GM23338 (cell line): ENCODE data around the gene KRTAP5-2. TPM values are rescaled to one million over a fixed set of nuclear protein-coding genes. Genes with fewer than 3 reads are reported as not detected.

Source experiments
- ATAC-seq: fragments of 200-7000 bp; cut with Tn5 transposase; 3 replicates; pipeline ENCODE4 v1.9.1; 2020
- DNase-seq: peaks from one replicate; pipeline ENCODE4 v3.0.0-alpha.2; 2015; ENCODE audit warnings: low spot score
- H2AFZ ChIP-seq: fragments of 200-600 bp; sonication (generic); 2 replicates; pipeline ENCODE4 v1.8.0; 2016; ENCODE audit warnings: antibody characterized with exemption, mild to moderate bottlenecking, moderate library complexity
- H3F3A ChIP-seq: fragments of 200-600 bp; sonication (generic); replicated peaks from 2 replicates; pipeline ENCODE4 v1.8.0; 2017; ENCODE audit warnings: antibody characterized with exemption, mixed run types, low read depth
- H3K27ac ChIP-seq: fragments of 200-600 bp; sonication (generic); 2 replicates; pipeline ENCODE4 v1.6.1; 2016; ENCODE audit warnings: low read depth
- H3K27me3 ChIP-seq: fragments of 200-600 bp; sonication (generic); 2 replicates; pipeline ENCODE4 v1.8.0; 2016; ENCODE audit warnings: mild to moderate bottlenecking, mixed run types, moderate library complexity; ENCODE audit not compliant: insufficient read depth
- H3K36me3 ChIP-seq: fragments of 200-600 bp; sonication (generic); 2 replicates; pipeline ENCODE4 v1.8.0; 2016; ENCODE audit warnings: mild to moderate bottlenecking; ENCODE audit not compliant: insufficient read depth
- H3K4me1 ChIP-seq: fragments of 200-600 bp; sonication (generic); 2 replicates; pipeline ENCODE4 v1.8.0; 2016; ENCODE audit warnings: mild to moderate bottlenecking, moderate library complexity; ENCODE audit not compliant: insufficient read depth
- H3K4me2 ChIP-seq: fragments of 200-600 bp; sonication (generic); 2 replicates; pipeline ENCODE4 v1.7.1; 2017; ENCODE audit warnings: mixed run types
- H3K4me3 ChIP-seq: fragments of 200-600 bp; sonication (generic); 2 replicates; pipeline ENCODE4 v1.6.1; 2016; ENCODE audit warnings: mixed run types
- H3K79me2 ChIP-seq: fragments of 200-600 bp; sonication (generic); replicated peaks from 2 replicates; pipeline ENCODE4 v1.8.0; 2017; ENCODE audit warnings: mild to moderate bottlenecking; ENCODE audit not compliant: insufficient read depth
- H3K9me2 ChIP-seq: fragments of 200-600 bp; sonication (generic); 2 replicates; pipeline ENCODE4 v1.8.0; 2017; ENCODE audit not compliant: insufficient read depth
- H4K20me1 ChIP-seq: fragments of 200-600 bp; sonication (generic); replicated peaks from 2 replicates; pipeline ENCODE4 v1.8.0; 2017; ENCODE audit warnings: mild to moderate bottlenecking; ENCODE audit not compliant: insufficient read depth
- H3K27ac Mint-ChIP-seq: 2 replicates; pipeline ENCODE4 v1.8.0; 2020; ENCODE audit warnings: inconsistent platforms, mild to moderate bottlenecking, moderate library complexity, mixed read lengths
- H3K27me3 Mint-ChIP-seq: 3 replicates; pipeline ENCODE4 v1.8.0; 2022; ENCODE audit warnings: low read depth, mild to moderate bottlenecking, moderate library complexity, mixed read lengths, inconsistent platforms; ENCODE audit not compliant: insufficient read depth, poor library complexity
- H3K36me3 Mint-ChIP-seq: 3 replicates; pipeline ENCODE4 v1.8.0; 2021; ENCODE audit warnings: low read depth, mild to moderate bottlenecking, inconsistent platforms, moderate library complexity, mixed read lengths
- H3K4me1 Mint-ChIP-seq: 3 replicates; pipeline ENCODE4 v1.8.0; 2020; ENCODE audit warnings: mild to moderate bottlenecking, inconsistent platforms, mixed read lengths
- H3K4me3 Mint-ChIP-seq: 3 replicates; pipeline ENCODE4 v1.8.0; 2021; ENCODE audit warnings: moderate library complexity, mild to moderate bottlenecking, inconsistent platforms, mixed read lengths
- H3K9me3 Mint-ChIP-seq: 3 replicates; pipeline ENCODE4 v1.8.0; 2020; ENCODE audit warnings: moderate library complexity, mild to moderate bottlenecking, inconsistent platforms, mixed read lengths
- CTCF ChIP-seq, 2 experiments: fragments of 200-600 bp in 1 of 2; sonication (generic) in 1 of 2; conservative IDR thresholded peaks; 2 replicates each; pipeline versions ENCODE4 v1.5.1 to v1.6.1; 2016 to 2017; ENCODE audit warnings: antibody characterized with exemption in 2 of 2, low read depth in 2 of 2, mild to moderate bottlenecking in 2 of 2, moderate library complexity in 1 of 2
- ETS1 ChIP-seq: IDR thresholded peaks from 2 replicates; pipeline ENCODE4 v1.6.1; 2016; ENCODE audit warnings: antibody characterized with exemption
- EZH2 ChIP-seq: fragments of 200-600 bp; sonication (generic); IDR thresholded peaks from one replicate; pipeline ENCODE4 v1.8.0; 2017; ENCODE audit warnings: antibody characterized with exemption, mild to moderate bottlenecking, low read depth; ENCODE audit not compliant: unreplicated experiment
- EZH2phosphoT487 ChIP-seq: fragments of 200-600 bp; sonication (generic); IDR thresholded peaks from one replicate; pipeline ENCODE4 v1.8.1; 2018; ENCODE audit warnings: antibody characterized with exemption; ENCODE audit not compliant: unreplicated experiment
- JUNB ChIP-seq: IDR thresholded peaks from one replicate; pipeline ENCODE4 v1.6.1; 2016; ENCODE audit warnings: antibody characterized with exemption; ENCODE audit not compliant: unreplicated experiment
- POLR2AphosphoS5 ChIP-seq: IDR thresholded peaks from 2 replicates; pipeline ENCODE4 v1.6.1; 2016; ENCODE audit warnings: antibody characterized with exemption, low read depth
- STAT1 ChIP-seq: IDR thresholded peaks from one replicate; pipeline ENCODE4 v1.6.1; 2016; ENCODE audit warnings: antibody characterized with exemption; ENCODE audit not compliant: unreplicated experiment
- ZNF114 ChIP-seq: fragments of 250-450 bp; sonication (Bioruptor Pico); IDR thresholded peaks from 2 replicates; pipeline ENCODE4 v1.5.0; 2020; ENCODE audit warnings: mild to moderate bottlenecking, moderate library complexity
- ZNF462 ChIP-seq: fragments of 250-450 bp; sonication (Bioruptor Pico); IDR thresholded peaks from 2 replicates; pipeline ENCODE4 v1.5.0; 2020; ENCODE audit warnings: mild to moderate bottlenecking, moderate library complexity
- polyA plus RNA-seq: library from polyadenylated mRNA; unstranded; fragments of >200 nt; fragmentation: Nextera tagmentation; extraction: Ambion mirVana; gene quantifications from 2 replicates; pipeline ENCODE4 v1.2.1, GENCODE V29; 2016
- total RNA-seq: library from RNA; depleted of rRNA; stranded (reverse); fragments of >200 nt; shearing (Covaris generic); gene quantifications from 2 replicates; pipeline ENCODE4 v1.2.3, GENCODE V29; 2014

KRTAP5-2 gene
- total and polyA plus RNA-seq, 2 experiments from 2014 or later, result not detected

GRCh38 chr11:1604711-1605110 is 6.6 kb upstream of the KRTAP5-2 start:
- H3K4me1 ChIP-seq, result no peaks in the 10 kb centered on the region
- H3K9me2 ChIP-seq, result no peaks in the 10 kb centered on the region
- no peak overlapping the region for H3K4me2 ChIP-seq
- TF ChIP-seq JUNB (no peak), ZNF114 (CRISPR knock-in tag) (no peak)
- ATAC-seq (no peak), DNase-seq (no peak)
- H3K27ac Mint-ChIP-seq, result no peak overlapping the region
- H3K4me3 ChIP-seq, result no peak overlapping the region
- peaks cover 9% of the 10 kb centered on the region for H3K27me3 Mint-ChIP-seq
- H3K27ac ChIP-seq, result no peak overlapping the region
- no peaks in the 10 kb centered on the region for H3K36me3 ChIP-seq
- no peak overlapping the region for H2AFZ ChIP-seq
- H4K20me1 ChIP-seq, result no peaks in the 10 kb centered on the region
- no peaks in the 10 kb centered on the region for H3K27me3 ChIP-seq
- H3K79me2 ChIP-seq, result no peaks in the 10 kb centered on the region
- H3K36me3 Mint-ChIP-seq, result peaks cover 5% of the 10 kb centered on the region; the same call in 1 of the 3 replicates
- peaks cover 20% of the 10 kb centered on the region for H3K9me3 Mint-ChIP-seq
- peaks cover 15% of the 10 kb centered on the region for H3K4me1 Mint-ChIP-seq
- H3K4me3 Mint-ChIP-seq, result no peak overlapping the region
- H3F3A ChIP-seq, result no peaks in the 10 kb centered on the region

GRCh38 chr11:1604181-1604580 is 6.1 kb upstream of the KRTAP5-2 start:
- no peaks in the 10 kb centered on the region for H3K79me2 ChIP-seq
- peaks cover 9% of the 10 kb centered on the region for H3K27me3 Mint-ChIP-seq
- TF ChIP-seq EZH2, result no peak
- no peak for TF ChIP-seq POLR2AphosphoS5
- TF ChIP-seq STAT1, result no peak
- no peak for TF ChIP-seq ETS1
- no peak for TF ChIP-seq ZNF462 (CRISPR knock-in tag)
- TF ChIP-seq EZH2phosphoT487, result no peak
- no peak for TF ChIP-seq CTCF (conservative IDR thresholded peaks at IDR 0.05; ENCODE audit: low read depth in 2 of 2)

More at GRCh38 chr11:1604181-1604580, 6.1 kb upstream of the KRTAP5-2 start:
- Mint-ChIP-seq H3K4me3 (no peak overlapping the region), H3K27ac (no peak overlapping the region), H3K36me3 (peaks cover 5% of the 10 kb centered on the region; the same call in 1 of the 3 replicates), H3K9me3 (peaks cover 20% of the 10 kb centered on the region), H3K4me1 (peaks cover 15% of the 10 kb centered on the region)
- H3K9me2 ChIP-seq, result no peaks in the 10 kb centered on the region
- H3K4me1 ChIP-seq, result no peaks in the 10 kb centered on the region
- no peaks in the 10 kb centered on the region for H3K36me3 ChIP-seq
- H3K4me2 ChIP-seq, result no peak overlapping the region
- H3K27ac ChIP-seq, result no peak overlapping the region
- H4K20me1 ChIP-seq, result no peaks in the 10 kb centered on the region
- no peaks in the 10 kb centered on the region for H3K27me3 ChIP-seq
- DNase-seq (no peak), ATAC-seq (no peak)
- H3K4me3 ChIP-seq, result no peak overlapping the region
- no peak overlapping the region for H2AFZ ChIP-seq
- H3F3A ChIP-seq, result no peaks in the 10 kb centered on the region
